H1 (cell line): ENCODE results near the gene ANO9. TPM values are rescaled to one million over a fixed set of nuclear protein-coding genes. Genes with fewer than 3 reads are reported as not detected.

ENCODE experiments used
- CTCF ChIA-PET: fragments of 300-600 bp; sonication (Branson Sonifier 250); formaldehyde crosslinking; loops from one replicate; lab custom pipeline; 2021; ENCODE audit not compliant: partially characterized antibody; lab: Charles Lee
- POLR2A ChIA-PET: fragments of 300-600 bp; sonication (Branson Sonifier 250); formaldehyde crosslinking; loops from one replicate; lab custom pipeline; 2021; ENCODE audit warnings: inconsistent platforms; ENCODE audit not compliant: partially characterized antibody; lab: Charles Lee
- DNase-seq, 2 experiments: peaks; one replicate each; pipeline versions ENCODE4 v3.0.0 to v3.0.0-alpha.2; 2010 to 2022; ENCODE audit warnings: low spot score in 2 of 2, low read depth in 1 of 2, mixed read lengths in 1 of 2
- FAIRE-seq: peaks from 2 replicates; lab custom pipeline; 2011; peaks lifted over from hg19 to GRCh38; lab: Jason Lieb, UNC
- H2AFZ ChIP-seq: 2 replicates; pipeline ENCODE4 v1.8.1; 2012; ENCODE audit warnings: low read length, inconsistent platforms
- H2AK5ac ChIP-seq: 2 replicates; pipeline ENCODE4 v1.6.1; 2013; ENCODE audit warnings: low read depth, low read length
- H2BK120ac ChIP-seq: replicated peaks from 2 replicates; pipeline ENCODE3; 2013; ENCODE audit warnings: low read depth, low read length, inconsistent platforms
- H2BK12ac ChIP-seq: 2 replicates; pipeline ENCODE4 v1.6.1; 2013; ENCODE audit warnings: low read depth, low read length
- H2BK15ac ChIP-seq: 2 replicates; pipeline ENCODE4 v1.6.1; 2013; ENCODE audit warnings: low read length
- H2BK20ac ChIP-seq: 2 replicates; pipeline ENCODE4 v1.6.1; 2013; ENCODE audit warnings: low read length
- H2BK5ac ChIP-seq: 2 replicates; pipeline ENCODE4 v1.6.1; 2013; ENCODE audit warnings: low read depth, low read length
- H3K14ac ChIP-seq: 2 replicates; pipeline ENCODE4 v1.6.1; 2013; ENCODE audit warnings: inconsistent platforms; ENCODE audit not compliant: insufficient read length
- H3K18ac ChIP-seq: 2 replicates; pipeline ENCODE4 v1.6.1; 2013; ENCODE audit warnings: low read length; ENCODE audit errors: extremely low read depth
- H3K23ac ChIP-seq: 2 replicates; pipeline ENCODE4 v1.6.1; 2013; ENCODE audit warnings: inconsistent platforms; ENCODE audit not compliant: insufficient read length
- H3K23me2 ChIP-seq: 2 replicates; pipeline ENCODE4 v1.6.1; 2013; ENCODE audit warnings: low read depth, low read length
- H3K27ac ChIP-seq: 2 replicates; pipeline ENCODE4 v1.6.1; 2011; ENCODE audit warnings: low read depth, low read length, inconsistent platforms
- H3K27me3 ChIP-seq, 4 experiments: replicated peaks in 1 of 4; 1 replicate in 1 of 4; 2 replicates in 3 of 4; pipeline versions ENCODE4 v1.6.1 to v1.8.1; 2011 to 2013; ENCODE audit warnings: low read length in 3 of 4, mild to moderate bottlenecking in 3 of 4, inconsistent platforms in 2 of 4, mixed read lengths in 2 of 4, moderate library complexity in 1 of 4; ENCODE audit not compliant: control insufficient read depth in 3 of 4, insufficient read depth in 3 of 4; ENCODE audit errors: extremely low read depth in 1 of 4
- H3K36me3 ChIP-seq, 4 experiments: 2 replicates each; pipeline versions ENCODE4 v1.6.1 to v1.8.1; 2011 to 2013; ENCODE audit warnings: mild to moderate bottlenecking in 4 of 4, low read length in 3 of 4, moderate library complexity in 2 of 4, control low read depth in 1 of 4, inconsistent platforms in 1 of 4; ENCODE audit not compliant: insufficient read depth in 4 of 4, control insufficient read depth in 2 of 4
- H3K4ac ChIP-seq: replicated peaks from 2 replicates; pipeline ENCODE3; 2013; ENCODE audit warnings: low read length, low read depth, mixed read lengths, inconsistent platforms; ENCODE audit not compliant: insufficient read length
- H3K4me1 ChIP-seq, 4 experiments: replicated peaks in 1 of 4; 1 replicate in 1 of 4; 2 replicates in 3 of 4; pipeline versions ENCODE4 v1.6.1 to v1.8.1; 2011 to 2013; ENCODE audit warnings: low read length in 3 of 4, inconsistent platforms in 2 of 4, mixed read lengths in 1 of 4; ENCODE audit not compliant: insufficient read depth in 4 of 4, control insufficient read depth in 3 of 4
- H3K4me2 ChIP-seq, 2 experiments: 2 replicates each; pipeline versions ENCODE4 v1.6.1 to v1.8.1; 2011 to 2013; ENCODE audit warnings: low read depth in 2 of 2, low read length in 2 of 2, control low read depth in 1 of 2, inconsistent platforms in 1 of 2, mild to moderate bottlenecking in 1 of 2; ENCODE audit not compliant: insufficient read depth in 1 of 2
- H3K4me3 ChIP-seq, 4 experiments: fragments of 200-600, 300-600 bp in 1 of 4; sonication (generic), shearing (Covaris generic), sonication (Bioruptor Twin) in 1 of 4; 2 replicates each; pipeline versions ENCODE4 v1.5.1 to v1.8.1; 2011 to 2016; ENCODE audit warnings: low read length in 4 of 4, low read depth in 3 of 4, control low read depth in 2 of 4, inconsistent platforms in 2 of 4, mild to moderate bottlenecking in 2 of 4, mixed read lengths in 1 of 4, moderate library complexity in 1 of 4; ENCODE audit not compliant: insufficient read depth in 2 of 4; ENCODE audit errors: extremely low read depth in 1 of 4
- H3K56ac ChIP-seq: replicated peaks from 2 replicates; pipeline ENCODE3; 2013; ENCODE audit warnings: low read depth, mild to moderate bottlenecking, mixed read lengths, low read length, inconsistent platforms; ENCODE audit not compliant: insufficient read length
- H3K79me1 ChIP-seq: 2 replicates; pipeline ENCODE4 v1.6.1; 2013; ENCODE audit warnings: low read depth, low read length, control low read depth
- H3K79me2 ChIP-seq, 2 experiments: 2 replicates each; pipeline versions ENCODE4 v1.6.1 to v1.8.1; 2012 to 2013; ENCODE audit warnings: low read length in 2 of 2, mild to moderate bottlenecking in 2 of 2, inconsistent platforms in 1 of 2; ENCODE audit not compliant: insufficient read depth in 2 of 2, control insufficient read depth in 1 of 2
- H3K9ac ChIP-seq, 4 experiments: replicated peaks in 1 of 4; 1 replicate in 1 of 4; 2 replicates in 3 of 4; pipeline versions ENCODE4 v1.6.1 to v1.8.1; 2011 to 2013; ENCODE audit warnings: low read depth in 3 of 4, low read length in 3 of 4, control low read depth in 2 of 4, mild to moderate bottlenecking in 2 of 4, moderate library complexity in 2 of 4, inconsistent platforms in 1 of 4; ENCODE audit errors: extremely low read depth in 1 of 4
- H3K9me3 ChIP-seq, 2 experiments: 2 replicates each; pipeline versions ENCODE4 v1.6.1 to v1.8.1; 2012 to 2013; ENCODE audit warnings: mild to moderate bottlenecking in 2 of 2, moderate library complexity in 2 of 2, control low read depth in 1 of 2, inconsistent platforms in 1 of 2, low read depth in 1 of 2, low read length in 1 of 2, mixed read lengths in 1 of 2; ENCODE audit not compliant: insufficient read depth in 2 of 2
- H4K20me1 ChIP-seq, 2 experiments: replicated peaks in 1 of 2; 2 replicates each; pipeline versions ENCODE3 to v1.8.1; 2011 to 2013; ENCODE audit warnings: inconsistent platforms in 2 of 2, low read length in 2 of 2, mild to moderate bottlenecking in 1 of 2; ENCODE audit not compliant: insufficient read depth in 2 of 2, control insufficient read depth in 1 of 2
- H4K5ac ChIP-seq: 2 replicates; pipeline ENCODE4 v1.6.1; 2013; ENCODE audit warnings: low read length, low read depth, mixed read lengths, inconsistent platforms; ENCODE audit not compliant: insufficient read length
- H4K8ac ChIP-seq: 2 replicates; pipeline ENCODE4 v1.8.0; 2013; ENCODE audit warnings: mild to moderate bottlenecking, moderate library complexity, low read length, inconsistent platforms; ENCODE audit not compliant: insufficient read depth; ENCODE audit errors: extremely low read depth
- H4K91ac ChIP-seq: replicated peaks from 2 replicates; pipeline ENCODE3; 2013; ENCODE audit warnings: low read length, mixed read lengths, inconsistent platforms; ENCODE audit not compliant: insufficient read length
- BRCA1 ChIP-seq: IDR thresholded peaks from 2 replicates; pipeline ENCODE4 v1.6.1; 2012; ENCODE audit warnings: low read depth, low read length, improper control_type of control experiment
- CTCF ChIP-seq, 3 experiments: IDR thresholded peaks; 1 replicate in 2 of 3; 2 replicates in 1 of 3; pipeline versions ENCODE4 v1.5.1 to v1.6.1; 2011; ENCODE audit warnings: low read length in 3 of 3, mild to moderate bottlenecking in 3 of 3, inconsistent platforms in 2 of 3, low read depth in 1 of 3, moderate library complexity in 1 of 3; ENCODE audit not compliant: insufficient read depth in 1 of 3; ENCODE audit errors: control extremely low read depth in 1 of 3
- GABPA ChIP-seq: IDR thresholded peaks from 2 replicates; pipeline ENCODE4 v1.6.1; 2011; ENCODE audit warnings: mild to moderate bottlenecking, low read length, moderate library complexity, borderline replicate concordance; ENCODE audit not compliant: insufficient read depth
- HDAC2 ChIP-seq, 2 experiments: fragments of 300-600 bp in 1 of 2; sonication (generic) in 1 of 2; IDR thresholded peaks; 2 replicates each; pipeline ENCODE4 v1.6.1; 2011 to 2012; ENCODE audit warnings: low read depth in 2 of 2, low read length in 2 of 2, mild to moderate bottlenecking in 2 of 2, moderate library complexity in 2 of 2, borderline replicate concordance in 1 of 2, inconsistent platforms in 1 of 2
- JUND ChIP-seq: IDR thresholded peaks from 2 replicates; pipeline ENCODE4 v1.6.1; 2011; ENCODE audit warnings: mild to moderate bottlenecking, improper control_type of control experiment, low read length
- POLR2AphosphoS5 ChIP-seq: IDR thresholded peaks from 2 replicates; pipeline ENCODE4 v1.6.1; 2011; ENCODE audit warnings: low read depth, low read length
- RAD21 ChIP-seq, 2 experiments: IDR thresholded peaks in 1 of 2; conservative IDR thresholded peaks in 1 of 2; 2 replicates each; pipeline ENCODE4 v1.6.1; 2011; ENCODE audit warnings: low read depth in 2 of 2, low read length in 2 of 2, improper control_type of control experiment in 1 of 2, inconsistent platforms in 1 of 2, mild to moderate bottlenecking in 1 of 2, moderate library complexity in 1 of 2
- SAP30 ChIP-seq: fragments of 300-600 bp; sonication (generic); IDR thresholded peaks from 2 replicates; pipeline ENCODE4 v1.7.1; 2012; ENCODE audit warnings: low read length, moderate library complexity, mild to moderate bottlenecking, inconsistent platforms; ENCODE audit not compliant: insufficient read depth, insufficient replicate concordance
- SIRT6 ChIP-seq: IDR thresholded peaks from one replicate; pipeline ENCODE4 v1.7.1; 2012; ENCODE audit warnings: low read length, inconsistent platforms
- WGBS, 2 experiments: shearing (Covaris generic) in 1 of 2; methylation state at CpG; one replicate each; pipeline versions ENCODE4 v1.1.6 to v1.1.7; 2013 to 2015; ENCODE audit warnings: low lambda C conversion rate in 2 of 2, mixed read lengths in 2 of 2, inconsistent platforms in 1 of 2, low coverage in 1 of 2, missing lambda C conversion rate in 1 of 2; ENCODE audit not compliant: insufficient replicate concordance in 2 of 2, insufficient coverage in 1 of 2, insufficient read length in 1 of 2; ENCODE audit errors: extremely low coverage in 1 of 2, missing lambda C conversion rate in 1 of 2; 5-methylcytosine and 5-hydroxymethylcytosine counted together
- polyA plus RNA-seq, 7 experiments: library from polyadenylated mRNA; depleted of rRNA in 3 of 7; stranded (reverse) in 5 of 7; unstranded in 2 of 7; fragments of >200 nt in 5 of 7; fragments of 200-250 nt in 2 of 7; gene quantifications; 1 replicate in 5 of 7; 2 replicates in 1 of 7; 4 replicates in 1 of 7; pipeline versions ENCODE4 v1.2.1 to v1.2.3, GENCODE V29; 2011 to 2013; ENCODE audit warnings: missing spikeins in 2 of 7, mixed read lengths in 2 of 7
- total RNA-seq: library from RNA; stranded (reverse); fragmentation: NEBNext Ultra II Directional; extraction: Animal tissue kit (Norgen Biotek cat#: 25700); gene quantifications from 2 replicates; pipeline ENCODE4 v1.2.1, GENCODE V29; 2021

ANO9 gene
- total and polyA plus RNA-seq, 2 of the 8 experiments (the other 6 are each of a cell fraction or from before 2014, with no cell fraction given), result 20.0 to 20.7 TPM

DNA sequence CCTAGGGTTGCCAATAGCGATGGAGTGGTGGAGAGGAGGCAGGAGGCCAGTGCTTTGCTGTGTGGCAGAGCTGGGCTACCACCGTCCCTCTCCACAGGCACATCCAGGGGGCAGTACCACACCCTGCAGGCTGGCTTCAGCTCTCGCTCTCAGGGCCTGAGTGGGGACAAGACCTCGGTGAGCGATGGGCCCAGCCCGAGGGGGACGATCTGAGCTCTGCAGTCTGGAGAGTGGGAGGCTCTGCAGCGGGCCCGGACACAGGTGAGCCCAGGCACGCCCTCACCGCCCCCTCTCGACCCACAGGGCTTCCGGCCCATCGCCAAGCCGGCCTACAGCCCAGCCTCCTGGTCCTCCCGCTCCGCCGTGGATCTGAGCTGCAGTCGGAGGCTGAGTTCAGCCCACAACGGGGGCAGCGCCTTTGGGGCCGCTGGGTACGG, 45.3 kb downstream of the ANO9 start:
- H3K23ac ChIP-seq, result no peak overlapping the region
- H3K79me1 ChIP-seq, result peaks cover 2% of the 10 kb centered on the region; the same call in 1 of the 2 replicates
- peaks cover 2 to 13% of the 10 kb centered on the region in 2 experiments for H4K20me1 ChIP-seq
- H3K27ac ChIP-seq, result no peak overlapping the region
- H2BK20ac ChIP-seq, result no peak overlapping the region
- WGBS, 2 experiments, result 89% methylated on average over 19 of the region's 23 CpGs; no CpG with 5 or more reads in 1 of the 2 experiments
- H2AK5ac ChIP-seq, result no peak overlapping the region
- H4K5ac ChIP-seq, result no peak overlapping the region
- H3K9ac ChIP-seq, result no peak overlapping the region
- no peak overlapping the region for H2BK120ac ChIP-seq
- H3K56ac ChIP-seq, result no peak overlapping the region
- H3K27me3 ChIP-seq, result no peaks in the 10 kb centered on the region
- peaks cover 0 to 9% of the 10 kb centered on the region in 2 experiments; a peak in 1 of 4 replicates for H3K9me3 ChIP-seq
- no peak overlapping the region for H2AFZ ChIP-seq
- no peak overlapping the region for H4K91ac ChIP-seq
- peaks cover 10% of the 10 kb centered on the region; the same call in 1 of the 2 replicates for H3K23me2 ChIP-seq
- no peak overlapping the region for H3K4me3 ChIP-seq
- no peak for DNase-seq
- no peak overlapping the region for H3K18ac ChIP-seq
- H3K4me1 ChIP-seq, result peaks cover 6 to 15% (median 6%) of the 10 kb centered on the region in 4 experiments; a peak in 6 of 7 replicates
- H3K79me2 ChIP-seq, result no peaks in the 10 kb centered on the region
- FAIRE-seq, result no peak
- H3K4me2 ChIP-seq, result no peak overlapping the region
- no peak overlapping the region for H3K14ac ChIP-seq
- no peak overlapping the region for H2BK5ac ChIP-seq
- ChIA-PET CTCF (interaction anchor here (0.5 to 2.3 kb wide), 19 partner anchors 9 to 288 kb away, joined by 3 to 11 read pairs (median 3); partner anchors contain the start of gene PTDSS2), POLR2A (interaction anchor here (0.8 to 2.7 kb wide), 10 partner anchors 9 to 114 kb away, joined by 3 to 17 read pairs (median 4); no protein-coding TSS in a partner anchor)
- peaks cover 0 to 28% (median 0%) of the 10 kb centered on the region in 4 experiments; a peak in 3 of 8 replicates for H3K36me3 ChIP-seq
- H4K8ac ChIP-seq, result no peak overlapping the region; the same call in 1 of the 2 replicates
- 0 out of 2 replicates have a peak overlapping the region, but pooled peaks have one; percentile 27 for H2BK12ac ChIP-seq
- H3K4ac ChIP-seq, result no peak overlapping the region
- H2BK15ac ChIP-seq, result no peak overlapping the region
- TF ChIP-seq SIRT6, result no peak
- peak; percentile 34 to 54 for TF ChIP-seq RAD21 (IDR thresholded peaks at IDR 0.05 in 1 of 2, conservative IDR thresholded peaks at IDR 0.05 in 1 of 2; ENCODE audit: low read depth in 2 of 2, low read length in 2 of 2)
- TF ChIP-seq BRCA1, result no peak
- TF ChIP-seq POLR2AphosphoS5, result no peak
- peak; percentile 43; the same call in 1 of the 2 replicates for TF ChIP-seq GABPA
- TF ChIP-seq HDAC2 (IDR thresholded peaks at IDR 0.05; ENCODE audit: borderline replicate concordance in 1 of 2, low read depth in 2 of 2, low read length in 2 of 2), result no peak
- TF ChIP-seq SAP30, result no peak
- TF ChIP-seq CTCF (IDR thresholded peaks at IDR 0.05; ENCODE audit: control extremely low read depth in 1 of 3, insufficient read depth in 1 of 3, low read depth in 1 of 3, low read length in 3 of 3), result peak in 2 of 3 experiments; percentile 52 to 59; a peak in 3 of 4 replicates
- TF ChIP-seq JUND, result no peak
